GM23338 (cell line): ENCODE data around the gene DUSP5. TPM values are rescaled to one million over a fixed set of nuclear protein-coding genes. Genes with fewer than 3 reads are reported as not detected.

Experiments
- ATAC-seq: fragments of 200-7000 bp; cut with Tn5 transposase; 3 replicates; pipeline ENCODE4 v1.9.1; 2020
- DNase-seq: peaks from one replicate; pipeline ENCODE4 v3.0.0-alpha.2; 2015; ENCODE audit warnings: low spot score
- H2AFZ ChIP-seq: fragments of 200-600 bp; sonication (generic); 2 replicates; pipeline ENCODE4 v1.8.0; 2016; ENCODE audit warnings: antibody characterized with exemption, mild to moderate bottlenecking, moderate library complexity
- H3F3A ChIP-seq: fragments of 200-600 bp; sonication (generic); replicated peaks from 2 replicates; pipeline ENCODE4 v1.8.0; 2017; ENCODE audit warnings: antibody characterized with exemption, mixed run types, low read depth
- H3K27ac ChIP-seq: fragments of 200-600 bp; sonication (generic); 2 replicates; pipeline ENCODE4 v1.6.1; 2016; ENCODE audit warnings: low read depth
- H3K27me3 ChIP-seq: fragments of 200-600 bp; sonication (generic); 2 replicates; pipeline ENCODE4 v1.8.0; 2016; ENCODE audit warnings: mild to moderate bottlenecking, mixed run types, moderate library complexity; ENCODE audit not compliant: insufficient read depth
- H3K36me3 ChIP-seq: fragments of 200-600 bp; sonication (generic); 2 replicates; pipeline ENCODE4 v1.8.0; 2016; ENCODE audit warnings: mild to moderate bottlenecking; ENCODE audit not compliant: insufficient read depth
- H3K4me1 ChIP-seq: fragments of 200-600 bp; sonication (generic); 2 replicates; pipeline ENCODE4 v1.8.0; 2016; ENCODE audit warnings: mild to moderate bottlenecking, moderate library complexity; ENCODE audit not compliant: insufficient read depth
- H3K4me2 ChIP-seq: fragments of 200-600 bp; sonication (generic); 2 replicates; pipeline ENCODE4 v1.7.1; 2017; ENCODE audit warnings: mixed run types
- H3K4me3 ChIP-seq: fragments of 200-600 bp; sonication (generic); 2 replicates; pipeline ENCODE4 v1.6.1; 2016; ENCODE audit warnings: mixed run types
- H3K79me2 ChIP-seq: fragments of 200-600 bp; sonication (generic); replicated peaks from 2 replicates; pipeline ENCODE4 v1.8.0; 2017; ENCODE audit warnings: mild to moderate bottlenecking; ENCODE audit not compliant: insufficient read depth
- H3K9me2 ChIP-seq: fragments of 200-600 bp; sonication (generic); 2 replicates; pipeline ENCODE4 v1.8.0; 2017; ENCODE audit not compliant: insufficient read depth
- H4K20me1 ChIP-seq: fragments of 200-600 bp; sonication (generic); replicated peaks from 2 replicates; pipeline ENCODE4 v1.8.0; 2017; ENCODE audit warnings: mild to moderate bottlenecking; ENCODE audit not compliant: insufficient read depth
- H3K27ac Mint-ChIP-seq: 2 replicates; pipeline ENCODE4 v1.8.0; 2020; ENCODE audit warnings: inconsistent platforms, mild to moderate bottlenecking, moderate library complexity, mixed read lengths
- H3K27me3 Mint-ChIP-seq: 3 replicates; pipeline ENCODE4 v1.8.0; 2022; ENCODE audit warnings: low read depth, mild to moderate bottlenecking, moderate library complexity, mixed read lengths, inconsistent platforms; ENCODE audit not compliant: insufficient read depth, poor library complexity
- H3K36me3 Mint-ChIP-seq: 3 replicates; pipeline ENCODE4 v1.8.0; 2021; ENCODE audit warnings: low read depth, mild to moderate bottlenecking, inconsistent platforms, moderate library complexity, mixed read lengths
- H3K4me1 Mint-ChIP-seq: 3 replicates; pipeline ENCODE4 v1.8.0; 2020; ENCODE audit warnings: mild to moderate bottlenecking, inconsistent platforms, mixed read lengths
- H3K4me3 Mint-ChIP-seq: 3 replicates; pipeline ENCODE4 v1.8.0; 2021; ENCODE audit warnings: moderate library complexity, mild to moderate bottlenecking, inconsistent platforms, mixed read lengths
- H3K9me3 Mint-ChIP-seq: 3 replicates; pipeline ENCODE4 v1.8.0; 2020; ENCODE audit warnings: moderate library complexity, mild to moderate bottlenecking, inconsistent platforms, mixed read lengths
- CREB1 ChIP-seq: fragments of 250-450 bp; sonication (Bioruptor Pico); IDR thresholded peaks from 2 replicates; pipeline ENCODE4 v1.5.0; 2020; ENCODE audit warnings: low read depth, mild to moderate bottlenecking, moderate library complexity
- CTCF ChIP-seq, 2 experiments: fragments of 200-600 bp in 1 of 2; sonication (generic) in 1 of 2; conservative IDR thresholded peaks; 2 replicates each; pipeline versions ENCODE4 v1.5.1 to v1.6.1; 2016 to 2017; ENCODE audit warnings: antibody characterized with exemption in 2 of 2, low read depth in 2 of 2, mild to moderate bottlenecking in 2 of 2, moderate library complexity in 1 of 2
- EZH2 ChIP-seq: fragments of 200-600 bp; sonication (generic); IDR thresholded peaks from one replicate; pipeline ENCODE4 v1.8.0; 2017; ENCODE audit warnings: antibody characterized with exemption, mild to moderate bottlenecking, low read depth; ENCODE audit not compliant: unreplicated experiment
- NANOG ChIP-seq: IDR thresholded peaks from 2 replicates; pipeline ENCODE4 v1.6.1; 2016; ENCODE audit warnings: antibody characterized with exemption, borderline replicate concordance
- ZNF331 ChIP-seq: fragments of 250-450 bp; sonication (Bioruptor Pico); IDR thresholded peaks from 2 replicates; pipeline ENCODE4 v1.5.0; 2020; ENCODE audit warnings: low read depth, mild to moderate bottlenecking, moderate library complexity
- ZNF462 ChIP-seq: fragments of 250-450 bp; sonication (Bioruptor Pico); IDR thresholded peaks from 2 replicates; pipeline ENCODE4 v1.5.0; 2020; ENCODE audit warnings: mild to moderate bottlenecking, moderate library complexity
- polyA plus RNA-seq: library from polyadenylated mRNA; unstranded; fragments of >200 nt; fragmentation: Nextera tagmentation; extraction: Ambion mirVana; gene quantifications from 2 replicates; pipeline ENCODE4 v1.2.1, GENCODE V29; 2016
- total RNA-seq: library from RNA; depleted of rRNA; stranded (reverse); fragments of >200 nt; shearing (Covaris generic); gene quantifications from 2 replicates; pipeline ENCODE4 v1.2.3, GENCODE V29; 2014
- TF ChIP-seq, protein P1 (sequence below): IDR thresholded peaks from one replicate; pipeline ENCODE4 v1.6.1; 2018; ENCODE audit warnings: antibody characterized with exemption; ENCODE audit not compliant: unreplicated experiment

Gene DUSP5
- total and polyA plus RNA-seq, 2 experiments from 2014 or later: 10.8 to 35.9 TPM

GRCh38 chr10:110525349-110526260 is 27.9 kb downstream of the DUSP5 start:
- Histone ChIP-seq H4K20me1 (no peaks in the 10 kb centered on the region), H3K79me2 (no peaks in the 10 kb centered on the region), H3K4me2 (no peak overlapping the region), H3K27me3 (no peaks in the 10 kb centered on the region), H3F3A (no peaks in the 10 kb centered on the region), H3K9me2 (no peaks in the 10 kb centered on the region), H2AFZ (no peak overlapping the region), H3K4me3 (no peak overlapping the region), H3K27ac (no peak overlapping the region), H3K4me1 (peaks cover 34% of the 10 kb centered on the region), H3K36me3 (no peaks in the 10 kb centered on the region)
- H3K4me3 Mint-ChIP-seq: no peak overlapping the region
- TF ChIP-seq CREB1 (CRISPR knock-in tag) (no peak), EZH2 (no peak), NANOG (no peak), ZNF462 (no peak), CTCF (conservative IDR thresholded peaks at IDR 0.05; ENCODE audit: low read depth in 2 of 2) (no peak), ZNF331 (CRISPR knock-in tag) (no peak)
- TF ChIP-seq, protein P1, sequence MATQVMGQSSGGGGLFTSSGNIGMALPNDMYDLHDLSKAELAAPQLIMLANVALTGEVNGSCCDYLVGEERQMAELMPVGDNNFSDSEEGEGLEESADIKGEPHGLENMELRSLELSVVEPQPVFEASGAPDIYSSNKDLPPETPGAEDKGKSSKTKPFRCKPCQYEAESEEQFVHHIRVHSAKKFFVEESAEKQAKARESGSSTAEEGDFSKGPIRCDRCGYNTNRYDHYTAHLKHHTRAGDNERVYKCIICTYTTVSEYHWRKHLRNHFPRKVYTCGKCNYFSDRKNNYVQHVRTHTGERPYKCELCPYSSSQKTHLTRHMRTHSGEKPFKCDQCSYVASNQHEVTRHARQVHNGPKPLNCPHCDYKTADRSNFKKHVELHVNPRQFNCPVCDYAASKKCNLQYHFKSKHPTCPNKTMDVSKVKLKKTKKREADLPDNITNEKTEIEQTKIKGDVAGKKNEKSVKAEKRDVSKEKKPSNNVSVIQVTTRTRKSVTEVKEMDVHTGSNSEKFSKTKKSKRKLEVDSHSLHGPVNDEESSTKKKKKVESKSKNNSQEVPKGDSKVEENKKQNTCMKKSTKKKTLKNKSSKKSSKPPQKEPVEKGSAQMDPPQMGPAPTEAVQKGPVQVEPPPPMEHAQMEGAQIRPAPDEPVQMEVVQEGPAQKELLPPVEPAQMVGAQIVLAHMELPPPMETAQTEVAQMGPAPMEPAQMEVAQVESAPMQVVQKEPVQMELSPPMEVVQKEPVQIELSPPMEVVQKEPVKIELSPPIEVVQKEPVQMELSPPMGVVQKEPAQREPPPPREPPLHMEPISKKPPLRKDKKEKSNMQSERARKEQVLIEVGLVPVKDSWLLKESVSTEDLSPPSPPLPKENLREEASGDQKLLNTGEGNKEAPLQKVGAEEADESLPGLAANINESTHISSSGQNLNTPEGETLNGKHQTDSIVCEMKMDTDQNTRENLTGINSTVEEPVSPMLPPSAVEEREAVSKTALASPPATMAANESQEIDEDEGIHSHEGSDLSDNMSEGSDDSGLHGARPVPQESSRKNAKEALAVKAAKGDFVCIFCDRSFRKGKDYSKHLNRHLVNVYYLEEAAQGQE: no peak
- no peaks in the 10 kb centered on the region for H3K9me3 Mint-ChIP-seq
- peaks cover 5% of the 10 kb centered on the region for H3K27me3 Mint-ChIP-seq
- no peak overlapping the region for H3K27ac Mint-ChIP-seq
- no peaks in the 10 kb centered on the region for H3K36me3 Mint-ChIP-seq
- H3K4me1 Mint-ChIP-seq: peaks cover 43% of the 10 kb centered on the region
- DNase-seq (no peak), ATAC-seq (no peak)
